ENCODE results near the gene NSD1. TPM values are rescaled to one million over a fixed set of nuclear protein-coding genes. Genes with fewer than 3 reads are reported as not detected.

The NSD1 gene
- polyA plus RNA-seq, 1 donor (not counting 4 experiments of a cell fraction or from before 2014, with no cell fraction given), result 13.6 TPM

DNA sequence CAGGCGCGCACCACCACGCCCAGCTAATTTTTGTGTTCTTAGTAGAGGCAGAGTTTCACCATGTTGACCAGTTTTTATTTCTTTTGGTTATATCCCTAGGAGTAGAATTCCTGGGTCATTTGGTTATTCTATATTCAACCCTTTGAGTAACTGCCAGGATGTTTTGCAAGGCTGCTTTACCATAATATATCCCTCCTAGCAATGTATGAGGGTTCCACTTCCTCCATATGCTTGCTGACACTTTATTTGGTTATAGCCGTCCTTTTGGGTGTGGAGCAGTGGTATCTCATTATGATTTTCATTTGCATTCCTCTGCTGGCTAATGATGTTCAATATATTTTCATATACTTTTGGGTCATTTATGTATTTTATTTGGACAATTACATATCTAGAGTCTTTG is 88.7 kb downstream of the NSD1 start:
- Histone ChIP-seq H4K20me1 (ENCODE audit: control insufficient read depth, extremely low read depth, insufficient read depth, low read length) (no peaks in the 10 kb centered on the region), H3K27me3 (ENCODE audit: control insufficient read depth, extremely low read depth, insufficient read depth, low read length) (no peaks in the 10 kb centered on the region), H3K79me2 (ENCODE audit: control insufficient read depth, insufficient read depth, low read length) (peaks cover 60% of the 10 kb centered on the region), H2AFZ (ENCODE audit: control insufficient read depth, low read length) (no peak overlapping the region), H3K9me3 (ENCODE audit: control insufficient read depth, low read depth, low read length) (no peaks in the 10 kb centered on the region), H3K4me2 (ENCODE audit: control insufficient read depth, extremely low read depth, insufficient read depth, low read depth, low read length) (no peak overlapping the region), H3K4me1 (ENCODE audit: control insufficient read depth, extremely low read depth, insufficient read depth, low read length) (peaks cover 20% of the 10 kb centered on the region), H3K9me1 (ENCODE audit: control insufficient read depth, extremely low read depth, insufficient read depth, low read length) (no peaks in the 10 kb centered on the region), H3K9ac (ENCODE audit: control insufficient read depth, extremely low read depth, insufficient read depth, low read length) (no peak overlapping the region), H3K27ac (ENCODE audit: control insufficient read depth, insufficient read depth, low read length) (no peak overlapping the region), H3K4me3 (ENCODE audit: control insufficient read depth in 2 of 3, extremely low read depth in 1 of 3, insufficient read depth in 2 of 3, low read depth in 1 of 3, low read length in 3 of 3) (no peak overlapping the region), H3K36me3 (ENCODE audit: control insufficient read depth in 2 of 2, extremely low read depth in 1 of 2, insufficient read depth in 2 of 2, low read length in 2 of 2) (peaks cover 0 to 5% of the 10 kb centered on the region in 2 experiments)
- no peak for TF ChIP-seq EZH2 (IDR thresholded peaks at IDR 0.05; ENCODE audit: low read length)
- TF ChIP-seq, protein P1, sequence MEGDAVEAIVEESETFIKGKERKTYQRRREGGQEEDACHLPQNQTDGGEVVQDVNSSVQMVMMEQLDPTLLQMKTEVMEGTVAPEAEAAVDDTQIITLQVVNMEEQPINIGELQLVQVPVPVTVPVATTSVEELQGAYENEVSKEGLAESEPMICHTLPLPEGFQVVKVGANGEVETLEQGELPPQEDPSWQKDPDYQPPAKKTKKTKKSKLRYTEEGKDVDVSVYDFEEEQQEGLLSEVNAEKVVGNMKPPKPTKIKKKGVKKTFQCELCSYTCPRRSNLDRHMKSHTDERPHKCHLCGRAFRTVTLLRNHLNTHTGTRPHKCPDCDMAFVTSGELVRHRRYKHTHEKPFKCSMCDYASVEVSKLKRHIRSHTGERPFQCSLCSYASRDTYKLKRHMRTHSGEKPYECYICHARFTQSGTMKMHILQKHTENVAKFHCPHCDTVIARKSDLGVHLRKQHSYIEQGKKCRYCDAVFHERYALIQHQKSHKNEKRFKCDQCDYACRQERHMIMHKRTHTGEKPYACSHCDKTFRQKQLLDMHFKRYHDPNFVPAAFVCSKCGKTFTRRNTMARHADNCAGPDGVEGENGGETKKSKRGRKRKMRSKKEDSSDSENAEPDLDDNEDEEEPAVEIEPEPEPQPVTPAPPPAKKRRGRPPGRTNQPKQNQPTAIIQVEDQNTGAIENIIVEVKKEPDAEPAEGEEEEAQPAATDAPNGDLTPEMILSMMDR (optimal IDR thresholded peaks at IDR 0.05 in 1 of 3, IDR thresholded peaks at IDR 0.05 in 1 of 3, conservative IDR thresholded peaks at IDR 0.05 in 1 of 3; ENCODE audit: extremely low read depth in 1 of 3, insufficient read depth in 2 of 3, low read length in 3 of 3), result no peak
- DNase-seq (ENCODE audit: low read depth, low spot score), result no peak
- dilution Hi-C loops (cut with MboI; ENCODE audit: extremely low pct_ligation_motif_present, low sequenced_read_pairs), result no loop called here
- FAIRE-seq, result no peak

DNA sequence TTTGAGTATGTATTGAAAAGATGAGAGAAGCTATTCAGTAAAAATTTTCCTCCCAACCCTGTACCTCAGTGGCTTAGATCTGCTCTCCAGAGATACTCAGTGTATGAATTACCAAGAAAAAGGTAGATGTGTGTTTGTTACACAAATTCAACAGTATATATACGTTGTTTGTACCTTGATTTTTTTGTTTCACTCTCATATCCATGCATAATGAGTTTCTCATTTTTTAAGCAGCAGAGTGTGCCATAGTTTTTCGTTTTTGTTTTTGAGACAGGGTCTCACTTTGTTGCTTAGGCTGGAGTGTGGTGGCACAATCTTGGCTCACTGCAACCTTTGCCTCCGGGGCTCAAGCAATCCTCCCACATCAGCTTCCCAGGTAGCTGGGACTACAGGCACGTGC is 92.2 kb downstream of the NSD1 start:
- H2AFZ ChIP-seq (ENCODE audit: control insufficient read depth, low read length), result no peak overlapping the region
- H4K20me1 ChIP-seq (ENCODE audit: control insufficient read depth, extremely low read depth, insufficient read depth, low read length), result no peaks in the 10 kb centered on the region
- H3K27me3 ChIP-seq (ENCODE audit: control insufficient read depth, extremely low read depth, insufficient read depth, low read length), result no peaks in the 10 kb centered on the region
- DNase-seq (ENCODE audit: low read depth, low spot score), result no peak
- H3K4me2 ChIP-seq (ENCODE audit: control insufficient read depth, extremely low read depth, insufficient read depth, low read depth, low read length), result no peak overlapping the region
- no peaks in the 10 kb centered on the region for H3K9me1 ChIP-seq (ENCODE audit: control insufficient read depth, extremely low read depth, insufficient read depth, low read length)
- H3K36me3 ChIP-seq (ENCODE audit: control insufficient read depth in 2 of 2, extremely low read depth in 1 of 2, insufficient read depth in 2 of 2, low read length in 2 of 2), result peaks cover 3 to 5% of the 10 kb centered on the region in 2 experiments
- TF ChIP-seq, protein P1 (optimal IDR thresholded peaks at IDR 0.05 in 1 of 3, IDR thresholded peaks at IDR 0.05 in 1 of 3, conservative IDR thresholded peaks at IDR 0.05 in 1 of 3; ENCODE audit: extremely low read depth in 1 of 3, insufficient read depth in 2 of 3, low read length in 3 of 3), result no peak
- no peak for TF ChIP-seq EZH2 (IDR thresholded peaks at IDR 0.05; ENCODE audit: low read length)
- FAIRE-seq, result no peak
- H3K9me3 ChIP-seq (ENCODE audit: control insufficient read depth, low read depth, low read length), result no peaks in the 10 kb centered on the region
- H3K4me1 ChIP-seq (ENCODE audit: control insufficient read depth, extremely low read depth, insufficient read depth, low read length), result peaks cover 11% of the 10 kb centered on the region
- dilution Hi-C loops (cut with MboI; ENCODE audit: extremely low pct_ligation_motif_present, low sequenced_read_pairs), result no loop called here
- no peak overlapping the region for H3K4me3 ChIP-seq (ENCODE audit: control insufficient read depth in 2 of 3, extremely low read depth in 1 of 3, insufficient read depth in 2 of 3, low read depth in 1 of 3, low read length in 3 of 3)
- no peak overlapping the region for H3K9ac ChIP-seq (ENCODE audit: control insufficient read depth, extremely low read depth, insufficient read depth, low read length)
- peaks cover 58% of the 10 kb centered on the region for H3K79me2 ChIP-seq (ENCODE audit: control insufficient read depth, insufficient read depth, low read length)
- H3K27ac ChIP-seq (ENCODE audit: control insufficient read depth, insufficient read depth, low read length), result no peak overlapping the region

Data from keratinocyte (primary cell).